MG63 (cell line): Measurements from ENCODE around the gene ARHGAP22. TPM values are rescaled to one million over a fixed set of nuclear protein-coding genes. Genes with fewer than 3 reads are reported as not detected.

Source experiments
- DNase-seq: peaks from one replicate; pipeline ENCODE4 v3.0.0-alpha.2; 2020
- H3K27me3 ChIP-seq: fragments of 250-450 bp; sonication (Bioruptor Pico); 2 replicates; pipeline ENCODE4 v1.5.1; 2020; ENCODE audit warnings: mild to moderate bottlenecking, moderate library complexity
- H3K36me3 ChIP-seq: fragments of 250-450 bp; sonication (Bioruptor Pico); 2 replicates; pipeline ENCODE4 v1.5.1; 2020; ENCODE audit warnings: mild to moderate bottlenecking, moderate library complexity
- H3K4me3 ChIP-seq: fragments of 250-450 bp; sonication (Bioruptor Pico); 2 replicates; pipeline ENCODE4 v1.5.1; 2020; ENCODE audit warnings: mild to moderate bottlenecking, moderate library complexity
- H3K9me3 ChIP-seq: fragments of 250-450 bp; sonication (Bioruptor Pico); 2 replicates; pipeline ENCODE4 v1.5.1; 2020; ENCODE audit warnings: mild to moderate bottlenecking, moderate library complexity
- total RNA-seq: library from RNA; depleted of rRNA; stranded (reverse); fragments of >200 nt; shearing (Covaris generic); gene quantifications from 2 replicates; pipeline ENCODE4 v1.2.3, GENCODE V29; 2014; ENCODE audit warnings: low replicate concordance

Gene ARHGAP22
- total RNA-seq, 1 experiment from 2014 or later, result 23.2 TPM

DNA sequence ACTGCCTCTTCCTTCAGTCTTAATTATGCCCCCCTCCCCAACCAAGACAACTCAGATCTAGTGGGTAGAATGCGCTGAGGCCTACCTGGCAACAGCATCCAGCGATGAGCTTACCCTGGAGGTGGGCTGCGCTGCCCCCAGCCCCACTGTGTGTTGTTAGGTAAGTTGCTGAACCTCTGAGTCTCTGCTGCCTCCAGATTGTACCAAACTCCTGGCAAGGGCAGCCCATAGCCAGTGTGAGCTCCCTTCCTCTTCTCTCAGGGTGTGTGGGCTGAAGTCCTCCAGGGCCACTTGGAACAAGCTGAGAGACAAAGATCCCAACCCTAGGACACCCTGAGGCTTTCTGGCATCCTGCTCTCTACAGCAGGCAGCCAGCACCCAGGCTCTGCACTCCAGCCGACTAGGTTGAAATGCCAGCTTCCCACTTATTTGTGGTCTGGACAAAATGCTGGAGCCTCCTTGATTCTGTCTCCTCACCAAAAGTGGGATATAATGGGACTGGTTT is 135.3 kb downstream of the ARHGAP22 start:
- H3K36me3 ChIP-seq, result peaks cover 3% of the 10 kb centered on the region; the same call in 1 of the 2 replicates
- DNase-seq, result no peak
- H3K4me3 ChIP-seq, result no peak overlapping the region
- no peaks in the 10 kb centered on the region for H3K9me3 ChIP-seq
- H3K27me3 ChIP-seq, result no peaks in the 10 kb centered on the region

- H3K36me3 ChIP-seq, result peaks cover 3% of the 10 kb centered on the region; the same call in 1 of the 2 replicates
- DNase-seq, result no peak
- no peak overlapping the region for H3K4me3 ChIP-seq
- H3K27me3 ChIP-seq, result no peaks in the 10 kb centered on the region
- H3K9me3 ChIP-seq, result no peaks in the 10 kb centered on the region
Measured at GRCh38 chr10:48468866-48469511, 135.9 kb downstream of the ARHGAP22 start.

DNA sequence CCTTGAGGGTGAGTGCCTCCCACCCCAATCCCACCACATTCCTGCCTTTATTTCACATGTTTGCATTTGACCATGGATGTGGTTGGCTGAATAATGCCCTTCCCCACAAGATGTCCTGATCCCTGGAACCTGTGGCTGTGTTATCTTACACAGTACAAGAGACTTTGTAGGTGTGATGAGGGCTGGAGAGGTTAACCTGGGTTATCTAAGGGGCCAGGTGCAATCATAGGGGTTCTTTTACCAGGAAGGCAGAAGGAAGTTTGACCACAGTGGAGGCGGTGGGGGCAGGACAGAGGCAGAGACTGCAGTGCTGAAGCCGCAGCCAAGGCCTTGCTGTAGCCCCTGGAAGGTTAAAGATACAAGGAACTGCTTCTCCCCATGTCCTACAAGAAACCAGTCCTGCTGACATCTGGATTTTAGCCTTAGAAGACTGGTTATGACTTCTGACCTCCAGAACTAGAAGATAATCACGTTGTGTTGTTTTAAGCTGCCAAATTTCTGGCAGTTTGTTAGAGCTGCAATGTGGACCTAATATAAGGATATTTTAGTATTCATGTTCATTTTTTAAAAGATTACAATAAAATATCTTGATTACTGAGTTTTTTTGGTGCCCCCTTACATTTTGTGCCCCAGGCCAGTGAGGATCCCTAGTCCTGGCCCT is 136.6 kb downstream of the ARHGAP22 start:
- Histone ChIP-seq H3K9me3 (no peaks in the 10 kb centered on the region), H3K36me3 (peaks cover 3% of the 10 kb centered on the region; the same call in 1 of the 2 replicates), H3K27me3 (no peaks in the 10 kb centered on the region), H3K4me3 (no peak overlapping the region)
- no peak for DNase-seq

GRCh38 chr10:48467669-48468068 is 137.2 kb downstream of the ARHGAP22 start:
- H3K4me3 ChIP-seq, result no peak overlapping the region
- no peak for DNase-seq
- H3K9me3 ChIP-seq, result no peaks in the 10 kb centered on the region
- no peaks in the 10 kb centered on the region for H3K27me3 ChIP-seq
- H3K36me3 ChIP-seq, result no peaks in the 10 kb centered on the region

- H3K9me3 ChIP-seq, result no peaks in the 10 kb centered on the region
- H3K4me3 ChIP-seq, result no peak overlapping the region
- no peaks in the 10 kb centered on the region for H3K27me3 ChIP-seq
- no peaks in the 10 kb centered on the region for H3K36me3 ChIP-seq
- no peak for DNase-seq
Measured at GRCh38 chr10:48466611-48467240, 138.1 kb downstream of the ARHGAP22 start.

GRCh38 chr10:48465860-48466521 is 138.9 kb downstream of the ARHGAP22 start:
- Histone ChIP-seq H3K4me3 (no peak overlapping the region), H3K27me3 (no peaks in the 10 kb centered on the region), H3K9me3 (no peaks in the 10 kb centered on the region), H3K36me3 (no peaks in the 10 kb centered on the region)
- no peak for DNase-seq

DNA sequence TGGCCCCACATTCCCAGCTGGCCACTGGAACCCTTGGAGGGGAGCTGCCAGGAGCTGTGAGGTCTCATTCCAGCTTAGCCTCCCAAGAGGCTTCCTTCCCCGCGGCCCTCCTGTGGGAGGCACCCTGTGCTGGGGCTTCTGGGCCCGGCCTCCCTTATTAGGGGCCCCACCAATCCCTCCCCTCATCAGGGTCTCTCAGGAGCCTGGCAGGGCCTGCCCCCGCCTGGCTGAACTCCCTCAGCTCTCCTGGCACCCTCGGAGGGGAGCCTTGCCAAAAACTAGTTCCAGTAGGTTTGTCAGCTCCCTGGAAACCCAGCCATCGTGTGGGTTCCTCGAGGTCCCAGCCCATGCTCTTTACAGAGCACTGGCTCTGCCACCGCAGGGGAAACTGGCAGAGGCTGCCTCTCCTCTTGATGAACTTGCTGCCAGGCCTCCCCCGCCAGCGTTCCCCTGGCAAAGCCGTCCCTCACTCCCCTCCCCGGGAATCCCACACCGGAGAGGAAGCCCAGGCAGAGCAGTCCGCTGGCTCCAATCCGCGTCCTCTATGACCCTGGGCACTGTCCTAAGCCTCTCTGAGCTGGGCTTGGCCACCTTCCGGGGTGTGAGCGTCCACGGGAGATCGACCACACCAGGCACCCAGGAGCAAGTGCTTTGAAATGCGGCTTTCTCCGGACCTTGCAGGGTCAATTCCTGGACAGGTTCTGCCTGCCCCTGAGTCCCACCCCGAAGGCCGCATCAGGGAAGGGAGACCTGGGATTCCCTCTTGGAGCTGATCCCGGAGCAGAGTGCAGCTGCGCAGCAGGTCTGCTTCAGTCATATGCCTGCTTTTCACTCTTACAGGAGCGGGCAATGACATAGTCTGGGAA is 139.8 kb downstream of the ARHGAP22 start:
- peak; percentile 16 for DNase-seq
- Histone ChIP-seq H3K27me3 (no peaks in the 10 kb centered on the region), H3K9me3 (no peaks in the 10 kb centered on the region), H3K4me3 (no peak overlapping the region), H3K36me3 (no peaks in the 10 kb centered on the region)

- Histone ChIP-seq H3K27me3 (no peaks in the 10 kb centered on the region), H3K4me3 (no peak overlapping the region), H3K9me3 (no peaks in the 10 kb centered on the region), H3K36me3 (no peaks in the 10 kb centered on the region)
- DNase-seq, result no peak
Measured at GRCh38 chr10:48464121-48464870, 140.6 kb downstream of the ARHGAP22 start.

DNA sequence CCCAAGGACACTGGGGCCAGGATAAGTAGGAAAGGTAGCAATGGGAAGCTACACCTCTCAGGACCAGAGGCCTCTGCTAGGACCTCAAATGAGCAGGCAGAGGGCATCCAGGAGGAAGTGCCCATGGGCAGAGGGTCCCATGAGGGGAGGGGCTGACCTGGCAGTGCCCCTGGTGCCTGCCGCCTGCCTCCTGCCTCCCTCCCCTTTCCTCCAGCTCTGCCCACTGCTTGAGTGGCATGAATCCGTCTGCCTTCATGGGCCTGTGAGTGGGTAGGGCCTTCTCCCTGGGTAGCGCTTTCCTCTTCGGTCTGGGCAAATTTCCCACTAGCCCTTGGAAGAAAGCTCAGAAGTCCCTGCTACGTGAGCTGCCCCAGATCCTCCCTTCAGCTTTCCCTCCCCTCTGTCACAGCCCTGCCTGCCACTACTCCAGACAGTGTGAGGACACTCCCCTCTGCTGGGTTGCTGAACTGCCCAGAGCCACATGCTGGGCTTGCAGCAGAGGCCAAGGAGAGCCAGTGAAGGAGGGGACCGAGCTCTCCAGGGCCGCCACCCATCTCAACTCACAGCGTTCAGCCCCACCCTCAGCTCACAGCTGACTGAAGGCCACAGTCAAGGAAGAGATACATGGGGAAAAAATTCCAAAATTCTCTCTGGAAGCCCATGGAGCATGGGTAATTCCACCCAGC is 141.4 kb downstream of the ARHGAP22 start:
- no peaks in the 10 kb centered on the region for H3K9me3 ChIP-seq
- no peaks in the 10 kb centered on the region for H3K36me3 ChIP-seq
- no peak for DNase-seq
- H3K4me3 ChIP-seq, result no peak overlapping the region
- no peaks in the 10 kb centered on the region for H3K27me3 ChIP-seq

DNA sequence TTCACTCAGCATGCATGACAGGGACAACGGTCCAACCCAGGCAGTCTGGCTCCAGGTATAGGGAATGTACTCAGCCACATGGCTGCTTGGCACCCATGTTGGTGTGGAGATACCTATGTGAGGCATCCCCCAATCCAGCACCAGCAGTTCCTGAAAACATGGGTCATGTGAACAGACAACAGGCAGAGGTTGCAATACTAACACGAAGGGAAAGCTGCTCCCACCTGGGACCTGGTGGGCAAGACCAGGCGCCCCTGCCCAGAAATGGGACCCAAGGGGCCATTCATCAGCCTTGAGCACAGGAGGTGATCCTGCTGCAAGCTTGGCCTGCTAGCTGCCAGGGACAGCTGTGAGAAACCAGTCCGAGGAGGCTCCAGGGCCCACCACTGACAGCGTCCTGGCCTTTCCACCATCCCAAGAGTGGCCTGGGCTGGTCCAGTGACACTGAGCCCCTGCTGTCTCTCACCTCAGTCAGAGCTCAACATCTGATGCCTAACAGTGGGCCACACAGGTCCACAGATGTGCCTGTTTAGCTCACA is 142.3 kb downstream of the ARHGAP22 start:
- H3K9me3 ChIP-seq, result no peaks in the 10 kb centered on the region
- H3K27me3 ChIP-seq, result no peaks in the 10 kb centered on the region
- DNase-seq, result no peak
- H3K4me3 ChIP-seq, result no peak overlapping the region
- H3K36me3 ChIP-seq, result no peaks in the 10 kb centered on the region

DNA sequence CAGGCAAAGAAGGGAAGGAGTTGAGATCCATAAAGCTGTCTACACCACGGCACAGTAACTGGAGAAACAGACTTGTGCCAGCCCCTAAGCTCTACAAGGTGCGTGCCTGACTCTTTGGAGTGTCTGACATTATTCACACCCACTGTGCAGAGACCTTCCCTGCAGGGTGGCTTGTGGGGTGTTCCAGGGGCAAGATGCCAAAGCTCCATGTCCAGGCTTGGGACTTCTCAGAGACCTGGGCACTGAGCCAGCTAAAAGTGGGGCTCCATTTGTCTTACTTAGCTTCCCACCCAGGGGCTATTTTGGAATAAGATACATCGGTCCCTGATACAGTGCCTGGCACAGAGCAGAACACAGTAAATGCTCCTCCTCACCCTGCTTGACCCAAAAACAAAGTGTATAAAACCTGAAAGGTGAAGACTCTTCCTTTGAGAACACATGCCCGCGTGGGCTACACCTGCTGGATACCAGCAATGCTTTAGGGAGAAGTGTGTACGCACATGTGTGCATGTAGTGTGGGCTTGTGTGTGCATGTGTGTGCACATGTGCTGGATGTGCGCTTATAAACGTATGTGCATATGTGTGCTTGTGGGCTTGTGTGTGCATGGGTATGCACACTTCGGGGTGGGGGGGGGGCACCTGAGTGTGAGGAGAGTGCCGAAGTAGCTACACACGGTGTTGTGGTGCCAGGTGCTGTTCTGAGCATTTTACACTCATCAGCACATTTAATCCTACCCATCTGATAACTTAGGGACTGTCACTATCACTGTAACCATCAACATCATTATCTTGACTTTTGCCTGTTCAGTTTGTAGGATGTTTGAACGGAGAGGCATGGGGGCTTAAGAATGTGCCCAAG is 143.0 kb downstream of the ARHGAP22 start:
- DNase-seq, result no peak
- H3K4me3 ChIP-seq, result no peak overlapping the region
- H3K27me3 ChIP-seq, result no peaks in the 10 kb centered on the region
- H3K36me3 ChIP-seq, result no peaks in the 10 kb centered on the region
- no peaks in the 10 kb centered on the region for H3K9me3 ChIP-seq

DNA sequence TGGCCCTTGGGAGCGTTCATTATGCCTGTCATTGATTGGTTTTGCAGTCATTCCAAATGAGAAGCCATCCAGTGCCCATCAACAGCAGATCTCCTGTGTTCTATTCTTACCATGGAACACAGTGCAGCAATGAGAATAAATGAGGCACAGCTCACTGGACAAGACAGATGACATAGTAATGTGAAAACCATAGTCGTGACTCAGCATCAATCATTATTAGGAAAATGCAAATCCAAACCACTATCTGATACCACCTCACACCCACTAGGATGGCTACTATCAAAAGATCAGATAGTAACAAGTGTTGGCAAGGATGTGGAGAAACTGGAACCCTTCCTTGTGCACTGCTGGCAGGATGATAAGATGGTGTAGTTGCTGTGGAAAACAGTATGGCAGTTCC is 144.7 kb downstream of the ARHGAP22 start:
- Histone ChIP-seq H3K4me3 (no peak overlapping the region), H3K36me3 (no peaks in the 10 kb centered on the region), H3K27me3 (no peaks in the 10 kb centered on the region), H3K9me3 (no peaks in the 10 kb centered on the region)
- DNase-seq, result no peak

- Histone ChIP-seq H3K27me3 (no peaks in the 10 kb centered on the region), H3K9me3 (no peaks in the 10 kb centered on the region), H3K4me3 (no peak overlapping the region), H3K36me3 (no peaks in the 10 kb centered on the region)
- DNase-seq, result no peak
Measured at GRCh38 chr10:48459270-48460150, 145.4 kb downstream of the ARHGAP22 start.
